ENCODE measurements around the gene LCT.
"Not testable (repeated sequence)": the region's sequence is repeated elsewhere in the genome, so short reads cannot be mapped to it uniquely, and the experiment has no call there.

The LCT gene

GRCh38 chr2:135831180-135831812, 5.7 kb downstream of the LCT start:
- no peak for DNase-seq (ENCODE audit: low read depth)

- DNase-seq (ENCODE audit: low read depth): no peak
Measured at GRCh38 chr2:135829378-135830135, 7.4 kb downstream of the LCT start.

DNA sequence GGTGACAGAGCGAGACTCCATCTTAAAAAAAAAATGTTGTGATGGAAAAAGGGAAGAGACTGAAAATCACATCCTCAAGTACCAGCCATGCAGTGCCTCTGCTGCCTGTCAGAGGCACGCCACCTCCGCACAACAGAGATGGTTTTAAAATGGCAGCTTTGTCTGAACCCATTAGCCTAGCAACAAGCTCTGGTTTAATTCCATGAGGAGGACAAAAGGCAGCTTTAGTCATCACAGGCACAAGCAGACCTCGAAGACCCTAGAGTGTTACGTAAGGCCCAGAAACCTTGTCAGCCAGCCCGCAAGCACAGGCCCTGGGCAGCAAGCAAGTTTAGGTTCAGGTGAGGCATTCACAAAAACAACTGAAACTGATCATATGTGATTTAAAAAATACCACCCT, 10.4 kb downstream of the LCT start:
- DNase-seq (ENCODE audit: low read depth): no peak

GRCh38 chr2:135825550-135826176, 11.3 kb downstream of the LCT start:
- DNase-seq (ENCODE audit: low read depth): no peak

DNA sequence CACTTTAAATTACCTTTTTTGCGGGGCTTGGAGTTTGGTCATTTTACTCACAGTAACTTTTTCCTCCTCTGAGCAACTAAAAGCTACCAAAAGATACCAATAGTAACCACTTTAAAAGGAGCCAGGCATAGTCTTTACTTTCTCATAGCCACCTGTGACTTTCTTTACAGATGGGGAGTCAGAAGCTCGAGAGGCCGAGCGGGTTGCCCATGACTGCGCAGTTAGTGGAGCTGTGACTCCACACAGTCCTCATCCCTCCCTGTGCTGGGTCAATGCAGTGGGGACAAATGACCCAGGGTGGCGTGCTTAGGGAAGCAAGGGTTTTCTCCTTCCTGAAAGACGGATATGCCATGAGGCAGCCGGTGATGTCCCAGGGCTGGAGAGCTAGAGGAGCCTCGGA, 11.9 kb downstream of the LCT start:
- DNase-seq (ENCODE audit: low read depth): no peak

- no peak for DNase-seq (ENCODE audit: low read depth)
Measured at GRCh38 chr2:135822855-135823254, 14.1 kb downstream of the LCT start.

DNA sequence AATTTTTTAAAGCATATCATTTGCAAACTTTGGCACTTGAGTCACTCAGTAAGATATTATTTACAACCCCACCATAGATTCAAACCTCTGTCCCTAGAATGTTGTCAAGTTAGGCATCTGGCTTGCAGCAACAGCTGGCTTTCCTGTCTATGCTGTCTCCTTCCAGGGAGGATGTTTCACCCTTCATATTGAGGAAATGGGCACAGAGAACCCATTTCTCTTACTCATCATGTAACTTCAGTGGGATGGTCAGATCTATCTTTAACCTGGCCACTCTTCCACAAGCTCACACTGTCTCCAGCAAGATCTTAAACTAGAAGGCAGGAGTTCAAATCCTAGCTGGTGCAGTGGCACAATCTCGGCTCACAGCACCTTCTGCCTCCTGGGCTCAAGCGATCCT, 15.8 kb downstream of the LCT start:
- DNase-seq (ENCODE audit: low read depth): no peak

GRCh38 chr2:135820003-135820618, 16.9 kb downstream of the LCT start:
- DNase-seq (ENCODE audit: low read depth): no peak

GRCh38 chr2:135818937-135819610, 17.9 kb downstream of the LCT start:
- DNase-seq (ENCODE audit: low read depth): no peak

DNA sequence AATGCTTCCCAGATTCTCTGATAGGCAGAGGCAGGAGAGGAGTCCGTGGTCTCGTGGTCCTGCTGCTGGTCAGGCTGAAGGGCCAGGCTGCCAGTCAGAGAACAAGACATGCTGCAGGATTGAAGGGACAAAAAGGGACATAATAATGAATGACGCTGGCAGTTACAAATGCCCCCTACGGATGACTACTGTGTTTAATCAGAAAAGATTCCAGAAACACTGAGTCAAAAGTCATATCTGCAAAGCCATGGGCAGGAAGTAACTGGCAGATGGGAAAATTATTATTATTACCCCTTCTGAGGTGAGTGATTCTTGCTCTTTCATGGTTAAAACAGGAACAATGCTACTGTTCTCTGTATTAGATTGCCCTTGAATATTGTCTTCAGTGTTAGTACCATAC, 19.0 kb downstream of the LCT start:
- DNase-seq (ENCODE audit: low read depth): no peak

GRCh38 chr2:135817466-135817865, 19.5 kb downstream of the LCT start:
- DNase-seq (ENCODE audit: low read depth): no peak

DNA sequence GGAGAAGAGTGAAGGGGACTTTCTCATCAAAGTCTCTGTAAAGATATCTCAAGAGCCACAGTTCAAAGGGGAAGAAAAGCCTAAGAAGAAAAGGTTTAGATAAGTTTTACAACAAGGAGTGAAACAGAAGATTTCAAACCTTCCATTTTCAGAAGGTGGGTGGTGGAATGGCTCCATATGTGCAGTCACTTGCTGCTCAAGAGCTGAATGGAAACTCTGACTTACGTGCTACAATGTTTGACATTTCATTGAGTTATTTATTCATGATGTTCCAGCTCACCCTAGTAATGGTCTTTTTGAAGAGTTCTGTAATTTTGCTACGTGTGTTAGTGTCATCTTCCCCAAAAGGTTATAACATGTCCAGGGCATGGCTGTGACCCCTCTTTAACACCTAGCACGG, 21.7 kb downstream of the LCT start:
- no peak for DNase-seq (ENCODE audit: low read depth)

DNA sequence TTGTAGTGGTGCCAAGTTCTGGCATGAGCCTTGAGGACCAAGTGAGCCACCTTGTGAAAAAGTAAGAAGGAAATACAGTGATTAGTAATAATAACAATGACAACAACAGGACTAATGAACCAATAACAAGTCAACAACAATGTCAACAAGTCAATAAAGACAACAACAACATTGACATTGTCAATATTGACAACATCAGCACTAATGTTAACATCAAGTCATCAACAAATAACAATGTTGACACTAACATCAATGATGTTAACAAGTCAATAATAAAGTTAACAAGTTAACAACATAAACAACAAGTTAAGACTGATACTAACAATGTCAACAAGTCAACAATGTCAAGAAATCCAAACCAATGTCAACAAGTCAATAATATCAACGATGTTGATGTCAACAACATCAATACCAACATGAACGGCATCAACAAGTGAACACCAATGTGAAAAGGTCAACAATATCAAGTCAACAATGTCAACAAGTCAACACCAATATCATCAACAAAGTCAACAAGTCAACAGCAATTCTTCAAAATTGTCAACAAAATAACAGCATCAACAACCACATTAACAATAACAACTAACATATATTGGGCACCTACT, 24.0 kb downstream of the LCT start:
- no peak for DNase-seq (ENCODE audit: low read depth)

DNA sequence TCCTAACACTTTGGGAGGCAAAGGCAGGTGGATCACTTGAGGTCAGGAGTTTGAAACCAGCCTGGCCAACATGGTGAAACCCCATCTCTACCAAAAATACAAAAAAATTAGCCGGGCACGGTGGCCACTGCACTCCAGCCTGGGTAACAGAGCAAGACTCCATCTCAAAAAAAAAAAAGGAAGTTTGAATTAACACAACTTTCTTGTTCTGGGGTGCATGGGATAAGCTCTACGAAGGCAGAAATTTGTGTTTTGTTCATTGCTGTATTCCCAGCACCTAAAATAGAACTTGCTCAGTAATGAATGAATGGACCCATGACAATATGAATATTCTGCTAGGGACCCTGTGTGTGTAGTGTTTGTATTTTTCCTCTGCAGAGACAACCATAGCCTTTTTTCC, 29.1 kb downstream of the LCT start:
- not testable (repeated sequence) for DNase-seq (ENCODE audit: low read depth)

DNA sequence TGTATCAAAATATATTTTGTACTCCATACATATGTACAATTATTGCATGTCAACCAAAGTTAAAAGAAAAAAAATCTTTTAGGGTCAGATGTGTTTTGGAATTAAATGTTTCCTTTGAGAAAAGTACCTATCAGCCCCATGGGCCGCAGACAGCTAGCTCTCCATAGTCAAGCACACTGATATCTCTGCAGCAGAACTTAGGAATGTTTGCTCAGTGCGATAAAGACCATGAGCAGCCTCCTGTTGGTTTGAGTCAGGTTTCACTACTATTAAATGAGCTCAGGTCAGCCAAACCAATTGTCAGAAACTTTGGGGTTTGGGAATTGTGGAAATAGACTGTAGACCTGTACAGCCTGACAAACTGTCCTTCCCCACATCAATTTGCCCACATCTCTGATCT, 33.7 kb downstream of the LCT start:
- DNase-seq (ENCODE audit: low read depth): no peak

- no peak for DNase-seq (ENCODE audit: low read depth)
Measured at GRCh38 chr2:135802350-135802749, 34.6 kb downstream of the LCT start.

- no peak for DNase-seq (ENCODE audit: low read depth)
Measured at GRCh38 chr2:135800513-135801460, 36.2 kb downstream of the LCT start.

GRCh38 chr2:135799738-135800137, 37.2 kb downstream of the LCT start:
- DNase-seq (ENCODE audit: low read depth): no peak

DNA sequence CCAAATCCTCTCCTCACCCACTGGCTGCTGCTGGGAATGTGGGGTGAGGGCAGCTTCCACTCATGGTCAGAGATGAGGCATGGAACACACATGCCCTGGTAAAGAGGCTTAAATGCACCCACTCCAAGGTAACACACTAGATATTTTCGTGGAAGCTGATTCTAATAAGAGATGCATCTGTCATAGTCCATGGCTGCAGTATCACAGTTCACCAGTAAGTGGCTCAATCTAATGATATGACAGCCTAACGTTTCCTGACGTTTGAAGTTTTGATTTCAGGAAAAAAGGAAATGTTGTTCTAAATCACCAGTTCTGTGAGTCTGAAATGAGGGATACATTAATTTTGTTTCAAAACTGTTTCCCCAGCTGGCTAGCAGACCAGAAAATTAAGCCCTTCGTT, 38.2 kb downstream of the LCT start:
- DNase-seq (ENCODE audit: low read depth): no peak

DNA sequence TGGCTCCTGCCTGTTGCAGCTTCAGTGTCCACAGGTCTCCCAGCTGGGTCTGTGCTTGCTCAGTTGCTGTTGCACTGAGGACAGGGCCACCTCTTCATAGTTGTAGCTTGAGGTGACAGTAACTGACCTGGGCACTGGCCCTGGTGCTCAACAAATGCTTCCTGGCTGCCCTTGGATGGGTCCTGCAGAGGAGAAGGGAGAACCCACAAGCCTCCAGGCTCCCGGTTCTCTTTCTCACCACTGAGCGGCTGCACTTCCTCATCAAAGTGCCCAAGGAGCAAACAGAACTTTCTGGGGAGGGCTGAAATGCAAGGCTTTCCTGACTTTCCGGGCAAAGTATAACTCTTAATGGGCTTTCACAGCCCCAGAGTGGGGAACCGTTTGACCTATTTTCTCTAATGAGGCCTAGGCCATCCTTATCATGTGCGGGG, 38.7 kb downstream of the LCT start:
- DNase-seq (ENCODE audit: low read depth): no peak

Data from HS-5 (cell line).